Effector CD8-positive, alpha-beta T cell (primary cell): ENCODE data around the gene ATP8B2.

Experiments
- DNase-seq: peaks from one replicate; lab custom pipeline; 2025; lab: John Stamatoyannopoulos, UW

Gene ATP8B2

DNA sequence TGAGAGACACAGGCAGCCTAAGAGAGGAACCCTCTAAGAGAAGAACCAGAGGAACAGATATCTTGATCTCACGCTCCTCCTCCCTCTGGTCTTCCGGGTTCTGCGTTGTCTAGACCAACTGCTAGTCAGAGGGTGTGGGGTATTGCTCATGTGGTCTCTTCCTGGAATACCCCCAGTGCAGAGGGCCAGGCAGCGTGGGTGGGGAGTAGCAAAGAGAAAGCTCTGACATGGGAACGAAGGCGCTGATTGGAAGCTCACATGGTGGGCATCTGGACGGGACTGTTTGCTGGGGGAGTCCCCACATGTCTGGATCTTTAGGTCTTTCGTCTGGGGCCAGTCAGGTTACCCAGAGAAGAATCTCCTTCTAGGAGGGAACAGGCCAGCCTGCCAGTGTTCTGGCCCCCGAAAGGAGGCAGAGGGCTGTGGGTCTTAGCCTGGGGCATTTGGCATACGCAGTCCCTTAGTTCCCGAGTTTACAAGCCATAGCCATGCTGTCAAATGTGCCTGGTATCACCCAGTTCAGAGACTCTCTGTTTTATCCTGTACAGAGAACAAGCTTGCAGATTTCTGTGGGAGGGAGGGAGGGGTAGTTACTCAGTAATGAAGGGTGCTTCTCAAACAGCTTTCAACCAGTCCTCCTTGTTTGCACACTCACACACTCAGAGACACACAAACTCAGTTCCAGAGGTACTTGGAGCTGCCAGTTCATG is 61.5 kb downstream of the ATP8B2 start:
- DNase-seq = peak; percentile 51

DNA sequence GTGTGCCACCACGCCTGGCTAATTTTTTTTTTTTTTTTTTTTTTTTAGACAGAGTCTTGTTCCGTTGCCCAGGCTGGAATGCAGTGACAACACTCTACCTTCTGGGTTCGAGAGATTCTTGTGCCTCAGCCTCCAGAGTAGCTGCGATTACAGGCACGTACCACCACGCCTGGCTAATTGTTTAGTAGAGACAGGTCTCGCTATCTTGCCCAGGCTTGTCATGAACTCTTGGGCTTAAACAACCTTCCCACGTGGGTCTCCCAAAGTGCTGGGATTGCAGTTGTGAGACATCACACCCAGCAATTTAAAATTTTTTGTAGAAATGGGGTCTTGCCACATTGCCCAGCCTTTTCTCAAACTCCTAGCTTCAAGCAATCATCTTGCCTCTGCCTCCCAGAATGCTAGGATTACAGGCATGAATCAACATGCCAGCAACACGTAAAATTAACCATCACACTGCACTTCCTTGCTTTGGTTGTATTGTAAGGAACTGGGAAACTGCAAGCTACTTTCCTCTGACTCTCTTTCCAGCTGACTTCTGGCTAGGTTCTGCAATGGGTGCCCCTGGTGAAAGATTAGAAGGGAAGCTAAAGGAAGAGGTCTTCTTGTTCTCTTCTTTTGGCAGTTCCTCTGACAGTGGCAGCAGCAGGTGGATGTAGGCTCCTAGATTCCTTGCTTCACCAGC is 65.9 kb downstream of the ATP8B2 start:
- no peak for DNase-seq

DNA sequence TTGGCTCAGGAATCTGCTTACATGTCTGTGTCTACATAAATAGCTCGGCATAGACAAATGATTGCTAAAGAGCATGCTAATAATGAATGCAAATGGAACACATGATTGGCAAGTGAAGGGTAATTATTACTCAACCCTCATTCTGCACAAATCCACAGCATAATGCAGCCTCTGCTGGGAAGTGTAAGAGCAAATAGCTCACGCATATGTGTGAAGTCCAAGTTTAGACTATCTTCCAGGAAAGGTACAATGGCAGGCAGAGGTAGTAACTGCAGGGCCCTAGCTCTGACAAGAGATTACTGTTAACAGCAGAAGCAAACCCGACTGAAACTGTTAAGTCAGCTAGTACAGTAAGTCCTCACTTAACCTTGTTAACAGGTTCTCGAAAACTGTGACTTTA is 72.8 kb downstream of the ATP8B2 start:
- no peak for DNase-seq

DNA sequence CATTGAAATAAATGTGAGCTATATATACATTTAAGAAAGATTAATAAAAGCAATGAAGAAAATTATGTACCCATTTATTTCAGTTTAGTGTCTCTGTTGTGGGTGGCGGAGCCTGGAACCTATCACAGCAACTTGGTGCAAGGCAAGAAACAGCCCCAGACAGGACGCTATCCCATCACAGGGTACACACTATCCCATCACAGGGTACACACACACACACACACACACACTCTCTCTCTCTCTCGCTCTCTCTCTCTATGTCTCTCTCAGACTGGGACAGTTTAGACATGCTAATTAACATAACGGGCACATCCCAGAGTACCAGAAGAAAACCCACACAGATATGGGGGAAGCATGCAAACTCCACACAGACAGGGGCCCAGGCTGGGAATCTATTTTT is 73.4 kb downstream of the ATP8B2 start:
- DNase-seq = no peak

DNA sequence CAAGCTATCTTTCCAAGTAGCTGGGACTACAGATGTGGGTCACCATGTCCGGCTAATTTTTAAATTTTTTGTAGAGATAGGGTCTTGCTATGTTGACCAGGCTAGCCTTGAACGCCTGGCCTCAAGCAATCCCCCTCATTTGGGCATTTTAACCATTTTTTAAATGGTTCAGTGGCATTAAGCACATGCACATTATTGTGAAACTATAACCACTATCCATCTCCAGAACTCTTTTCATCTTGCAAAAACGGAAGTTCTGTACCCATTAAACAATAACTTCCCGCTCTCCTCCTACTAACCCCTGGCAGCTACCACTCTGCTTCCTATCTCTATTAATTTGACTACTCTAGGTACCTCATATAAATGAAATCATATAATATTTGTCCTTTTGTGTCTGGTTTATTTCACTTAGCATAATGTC is 75.1 kb downstream of the ATP8B2 start:
- DNase-seq = no peak
